ENCODE data around the gene DNAI1. TPM values are rescaled to one million over a fixed set of nuclear protein-coding genes. Genes with fewer than 3 reads are reported as not detected.
A peak's percentile ranks its signal among the peaks of the same experiment; 100 is the strongest.

Gene DNAI1
- total RNA-seq, 1 donor from 2014 or later = 1.8 TPM

- H3K36me3 Mint-ChIP-seq (ENCODE audit: low read depth, unreplicated experiment) = peaks cover 31% of the 10 kb centered on the region
- H3K27me3 ChIP-seq (ENCODE audit: insufficient read depth, low read length) = peaks cover 28% of the 10 kb centered on the region
- no peak overlapping the region for H3K4me2 ChIP-seq (ENCODE audit: low read length)
- no peak overlapping the region for H3K4me3 Mint-ChIP-seq (ENCODE audit: unreplicated experiment)
- no peak overlapping the region for H3K4me3 ChIP-seq (ENCODE audit: insufficient read depth, low read depth, low read length)
- H3K4me1 ChIP-seq (ENCODE audit: insufficient read depth, low read length) = no peaks in the 10 kb centered on the region
- no peak overlapping the region for H2AFZ ChIP-seq (ENCODE audit: low read depth, low read length)
- no peaks in the 10 kb centered on the region for H4K20me1 ChIP-seq (ENCODE audit: insufficient read depth, low read length)
- no peaks in the 10 kb centered on the region for H3K79me2 ChIP-seq (ENCODE audit: insufficient read depth, low read length)
- no peak for DNase-seq (ENCODE audit: low read depth)
- no peak for TF ChIP-seq CTCF (IDR thresholded peaks at IDR 0.05; ENCODE audit: insufficient read depth, low read depth, low read length)
- no peak for TF ChIP-seq EZH2 (IDR thresholded peaks at IDR 0.05; ENCODE audit: insufficient read depth, low read length)
- H3K27ac Mint-ChIP-seq (ENCODE audit: unreplicated experiment) = no peak overlapping the region
- no peak overlapping the region for H3K27ac ChIP-seq (ENCODE audit: low read depth, low read length)
- H3K9me3 ChIP-seq (ENCODE audit: insufficient read depth, low read depth, low read length) = no peaks in the 10 kb centered on the region
- peaks cover 8% of the 10 kb centered on the region for H3K9me3 Mint-ChIP-seq (ENCODE audit: unreplicated experiment)
- H3K9ac ChIP-seq (ENCODE audit: low read length) = no peak overlapping the region
- FAIRE-seq = no peak
- no peaks in the 10 kb centered on the region for H3K36me3 ChIP-seq (ENCODE audit: insufficient read depth, low read length)
- peaks cover 49% of the 10 kb centered on the region for H3K27me3 Mint-ChIP-seq (ENCODE audit: low read depth, unreplicated experiment)
- peaks cover 14% of the 10 kb centered on the region for H3K4me1 Mint-ChIP-seq (ENCODE audit: low read depth, unreplicated experiment)
Observed at GRCh38 chr9:34566322-34566721, 107.7 kb downstream of the DNAI1 start.

- H3K4me3 Mint-ChIP-seq (ENCODE audit: unreplicated experiment) = no peak overlapping the region
- Histone ChIP-seq H2AFZ (ENCODE audit: low read depth, low read length) (no peak overlapping the region), H3K4me3 (ENCODE audit: insufficient read depth, low read depth, low read length) (no peak overlapping the region), H3K4me1 (ENCODE audit: insufficient read depth, low read length) (no peaks in the 10 kb centered on the region), H3K27me3 (ENCODE audit: insufficient read depth, low read length) (peaks cover 28% of the 10 kb centered on the region), H4K20me1 (ENCODE audit: insufficient read depth, low read length) (no peaks in the 10 kb centered on the region), H3K36me3 (ENCODE audit: insufficient read depth, low read length) (no peaks in the 10 kb centered on the region), H3K9ac (ENCODE audit: low read length) (no peak overlapping the region), H3K9me3 (ENCODE audit: insufficient read depth, low read depth, low read length) (no peaks in the 10 kb centered on the region), H3K79me2 (ENCODE audit: insufficient read depth, low read length) (no peaks in the 10 kb centered on the region), H3K4me2 (ENCODE audit: low read length) (no peak overlapping the region), H3K27ac (ENCODE audit: low read depth, low read length) (no peak overlapping the region)
- H3K4me1 Mint-ChIP-seq (ENCODE audit: low read depth, unreplicated experiment) = peaks cover 13% of the 10 kb centered on the region
- no peak for FAIRE-seq
- H3K9me3 Mint-ChIP-seq (ENCODE audit: unreplicated experiment) = peaks cover 8% of the 10 kb centered on the region
- peaks cover 55% of the 10 kb centered on the region for H3K27me3 Mint-ChIP-seq (ENCODE audit: low read depth, unreplicated experiment)
- no peak for DNase-seq (ENCODE audit: low read depth)
- TF ChIP-seq EZH2 (IDR thresholded peaks at IDR 0.05; ENCODE audit: insufficient read depth, low read length) (peak; percentile 13), CTCF (IDR thresholded peaks at IDR 0.05; ENCODE audit: insufficient read depth, low read depth, low read length) (no peak)
- no peak overlapping the region for H3K27ac Mint-ChIP-seq (ENCODE audit: unreplicated experiment)
- H3K36me3 Mint-ChIP-seq (ENCODE audit: low read depth, unreplicated experiment) = peaks cover 31% of the 10 kb centered on the region
Observed at GRCh38 chr9:34566972-34567371, 108.4 kb downstream of the DNAI1 start.

GRCh38 chr9:34568133-34568532 lies 109.5 kb downstream of the DNAI1 start:
- Histone ChIP-seq H3K4me2 (ENCODE audit: low read length) (no peak overlapping the region), H3K4me1 (ENCODE audit: insufficient read depth, low read length) (no peaks in the 10 kb centered on the region), H4K20me1 (ENCODE audit: insufficient read depth, low read length) (no peaks in the 10 kb centered on the region), H3K79me2 (ENCODE audit: insufficient read depth, low read length) (no peaks in the 10 kb centered on the region), H3K27ac (ENCODE audit: low read depth, low read length) (no peak overlapping the region), H3K9me3 (ENCODE audit: insufficient read depth, low read depth, low read length) (no peaks in the 10 kb centered on the region), H2AFZ (ENCODE audit: low read depth, low read length) (no peak overlapping the region), H3K9ac (ENCODE audit: low read length) (no peak overlapping the region), H3K4me3 (ENCODE audit: insufficient read depth, low read depth, low read length) (no peak overlapping the region), H3K27me3 (ENCODE audit: insufficient read depth, low read length) (peaks cover 32% of the 10 kb centered on the region), H3K36me3 (ENCODE audit: insufficient read depth, low read length) (no peaks in the 10 kb centered on the region)
- no peak overlapping the region for H3K27ac Mint-ChIP-seq (ENCODE audit: unreplicated experiment)
- no peak overlapping the region for H3K4me3 Mint-ChIP-seq (ENCODE audit: unreplicated experiment)
- FAIRE-seq (no peak), DNase-seq (ENCODE audit: low read depth) (no peak)
- no peak for TF ChIP-seq EZH2 (IDR thresholded peaks at IDR 0.05; ENCODE audit: insufficient read depth, low read length)
- no peak for TF ChIP-seq CTCF (IDR thresholded peaks at IDR 0.05; ENCODE audit: insufficient read depth, low read depth, low read length)
- H3K9me3 Mint-ChIP-seq (ENCODE audit: unreplicated experiment) = peaks cover 4% of the 10 kb centered on the region
- peaks cover 23% of the 10 kb centered on the region for H3K36me3 Mint-ChIP-seq (ENCODE audit: low read depth, unreplicated experiment)
- peaks cover 58% of the 10 kb centered on the region for H3K27me3 Mint-ChIP-seq (ENCODE audit: low read depth, unreplicated experiment)
- H3K4me1 Mint-ChIP-seq (ENCODE audit: low read depth, unreplicated experiment) = peaks cover 13% of the 10 kb centered on the region

All from astrocyte (in vitro differentiated cells and primary cell).